Suprapubic skin (tissue), 3 donors: ENCODE results near the gene CAMK2N1.

Experiments
- CTCF ChIP-seq, 2 donors: fragments of 200-600 bp in 1 of 2; fragments of 450-650 bp in 1 of 2; sonication (generic) in 1 of 2; IDR thresholded peaks; one replicate each; pipeline ENCODE4 v1.5.1; 2016 to 2019; ENCODE audit warnings: antibody characterized with exemption in 2 of 2, mild to moderate bottlenecking in 1 of 2, moderate library complexity in 1 of 2
- POLR2AphosphoS5 ChIP-seq, 3 donors: sonication (generic); formaldehyde crosslinking; IDR thresholded peaks; one replicate each; pipeline ENCODE4 v1.6.1; 2017; ENCODE audit warnings: antibody characterized with exemption in 3 of 3

GRCh38 chr1:20474996-20475395 is 11.0 kb downstream of the CAMK2N1 start:
- TF ChIP-seq CTCF (IDR thresholded peaks at IDR 0.05) (no peak), POLR2AphosphoS5 (IDR thresholded peaks at IDR 0.05) (no peak)
